ENCODE data around the gene OR2D3.

The OR2D3 gene

DNA sequence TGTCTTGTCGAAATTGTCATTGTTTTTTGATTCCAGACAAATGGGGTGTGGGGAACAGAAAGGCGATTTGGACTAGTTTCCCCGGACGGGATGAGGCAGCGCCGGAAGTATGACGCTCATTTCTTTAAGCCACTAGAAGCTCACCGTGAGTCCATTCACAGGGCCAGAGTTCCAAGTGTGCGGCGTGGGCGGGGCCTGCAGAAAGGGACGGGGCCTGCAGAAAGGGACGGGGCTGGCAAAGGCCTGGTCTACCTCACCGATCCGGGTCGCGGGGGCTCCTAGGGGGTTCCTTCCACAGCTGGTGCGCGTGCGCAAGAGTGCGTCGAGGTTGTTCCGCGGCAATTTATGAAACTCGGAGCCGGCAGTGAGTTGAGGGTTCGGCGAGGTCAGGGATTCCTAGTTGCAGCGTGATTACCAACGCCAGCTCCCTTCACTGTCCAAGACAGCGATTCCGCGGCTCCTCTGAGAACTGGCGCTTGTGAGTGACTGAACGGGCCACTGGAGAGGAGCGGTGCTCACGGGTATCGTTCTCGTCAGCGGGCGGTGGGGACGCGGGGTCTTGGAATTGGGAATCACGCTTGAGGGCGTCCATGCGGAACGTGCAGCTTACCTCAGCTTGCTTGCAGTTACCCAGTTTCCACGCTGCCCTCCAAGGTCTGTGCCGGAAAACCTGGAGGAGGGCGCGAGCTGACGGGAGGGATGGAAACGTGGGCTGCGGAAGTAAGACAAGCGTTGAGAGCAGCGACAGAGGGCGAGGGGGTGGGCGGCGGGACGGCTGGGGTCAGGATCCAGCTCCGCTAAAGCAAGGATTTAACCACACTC, 5.6 kb downstream of the OR2D3 start, which contains the start of gene ZNF215:
ZNF215 (plus strand) TSS at position 219 of the 822 bp plus-strand sequence. CDS start 5,847 bp downstream, outside the sequence.
- Histone ChIP-seq H3K4me2 (ENCODE audit: low read length, poor library complexity, severe bottlenecking) (peak within 1 kb of the TSS; percentile 52), H3K36me3 (ENCODE audit: control insufficient read depth in 1 of 2, insufficient read depth in 2 of 2, low read depth in 1 of 2, low read length in 2 of 2) (no peaks in the 10 kb centered on the region), H3K23ac (ENCODE audit: low read length in 2 of 2) (peak within 1 kb of the TSS in 1 of 2 experiments; percentile 75), H2BK120ac (ENCODE audit: low read depth, low read length) (no peak within 1 kb of the TSS), H2AFZ (ENCODE audit: low read depth, low read length) (peak within 1 kb of the TSS; percentile 58), H3K79me1 (replicated peaks; ENCODE audit: low read length, poor library complexity, severe bottlenecking) (peaks cover 4% of the 10 kb centered on the region), H3K18ac (ENCODE audit: low read depth in 1 of 2, low read length in 2 of 2) (peak within 1 kb of the TSS in 1 of 2 experiments; percentile 22), H2BK15ac (ENCODE audit: low read depth, poor library complexity, severe bottlenecking) (no peak within 1 kb of the TSS), H2BK12ac (ENCODE audit: low read length in 2 of 2) (no peak within 1 kb of the TSS), H3K27me3 (ENCODE audit: control insufficient read depth in 1 of 2, insufficient read depth in 1 of 2, low read length in 2 of 2) (no peaks in the 10 kb centered on the region), H4K8ac (ENCODE audit: low read length) (peak within 1 kb of the TSS; percentile 10), H3K14ac (ENCODE audit: low read length in 2 of 2) (peak within 1 kb of the TSS in 1 of 2 experiments; percentile 89), H3K27ac (ENCODE audit: low read length, poor library complexity, severe bottlenecking) (no peak within 1 kb of the TSS), H3K4me1 (ENCODE audit: control insufficient read depth, insufficient read depth, low read depth, low read length) (peaks cover 3% of the 10 kb centered on the region), H3K4me3 (ENCODE audit: insufficient read depth in 1 of 2, low read depth in 1 of 2, low read length in 2 of 2) (peak within 1 kb of the TSS; percentile 73 to 97), H3K4ac (ENCODE audit: low read depth in 1 of 2, low read length in 2 of 2) (no peak within 1 kb of the TSS), H2AK5ac (ENCODE audit: low read length, severe bottlenecking) (no peak within 1 kb of the TSS), H3K9ac (ENCODE audit: low read length) (peak within 1 kb of the TSS; percentile 95), H4K91ac (ENCODE audit: low read length) (no peak within 1 kb of the TSS), H3K9me3 (ENCODE audit: control insufficient read depth, low read length) (no peaks in the 10 kb centered on the region), H2BK5ac (ENCODE audit: low read depth, low read length, poor library complexity, severe bottlenecking) (no peak within 1 kb of the TSS)
- DNase-seq = peak; percentile 90
- under 1% methylated on average over 56 of the region's 61 CpGs for WGBS

DNA sequence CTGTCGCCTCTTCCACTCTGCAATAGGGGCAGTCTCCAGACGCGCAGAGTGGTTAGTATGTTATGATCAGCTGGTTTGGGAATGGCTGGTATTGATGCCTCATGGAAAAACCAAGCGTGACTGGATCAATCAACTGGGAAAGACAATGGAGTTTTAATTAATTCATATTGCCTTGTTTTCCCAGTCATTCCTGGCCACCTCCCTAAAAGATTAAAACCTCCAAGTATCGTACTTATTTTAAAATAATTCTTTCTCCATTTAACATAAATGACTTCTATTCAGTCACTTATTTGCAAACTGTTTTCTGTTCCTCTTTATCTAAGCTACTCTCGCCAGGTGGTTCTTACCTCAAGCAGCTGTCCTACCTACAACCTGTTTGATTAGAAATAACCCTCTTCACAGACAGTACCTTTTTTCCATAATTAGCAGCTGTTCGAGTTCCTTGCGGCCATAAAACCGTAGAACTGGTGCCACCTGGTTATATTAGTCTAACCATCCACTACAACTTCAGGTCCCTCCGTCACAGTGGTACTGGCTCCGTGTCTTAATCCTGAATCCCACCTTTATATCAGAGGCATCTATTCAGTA, 6.3 kb downstream of the OR2D3 start:
- Histone ChIP-seq H3K18ac (ENCODE audit: low read depth in 1 of 2, low read length in 2 of 2) (peak overlapping the region in 1 of 2 experiments; percentile 22), H2BK5ac (ENCODE audit: low read depth, low read length, poor library complexity, severe bottlenecking) (no peak overlapping the region), H3K9ac (ENCODE audit: low read length) (peak overlapping the region; percentile 95), H3K4me1 (ENCODE audit: control insufficient read depth, insufficient read depth, low read depth, low read length) (peaks cover 3% of the 10 kb centered on the region), H3K23ac (ENCODE audit: low read length in 2 of 2) (no peak overlapping the region), H2AK5ac (ENCODE audit: low read length, severe bottlenecking) (no peak overlapping the region), H2BK120ac (ENCODE audit: low read depth, low read length) (no peak overlapping the region), H3K4ac (ENCODE audit: low read depth in 1 of 2, low read length in 2 of 2) (no peak overlapping the region), H3K36me3 (ENCODE audit: control insufficient read depth in 1 of 2, insufficient read depth in 2 of 2, low read depth in 1 of 2, low read length in 2 of 2) (no peaks in the 10 kb centered on the region), H3K4me3 (ENCODE audit: insufficient read depth in 1 of 2, low read depth in 1 of 2, low read length in 2 of 2) (peak overlapping the region; percentile 73 to 97), H3K9me3 (ENCODE audit: control insufficient read depth, low read length) (no peaks in the 10 kb centered on the region), H2BK12ac (ENCODE audit: low read length in 2 of 2) (no peak overlapping the region), H3K27ac (ENCODE audit: low read length, poor library complexity, severe bottlenecking) (no peak overlapping the region), H3K14ac (ENCODE audit: low read length in 2 of 2) (no peak overlapping the region), H4K91ac (ENCODE audit: low read length) (no peak overlapping the region), H4K8ac (ENCODE audit: low read length) (no peak overlapping the region), H2AFZ (ENCODE audit: low read depth, low read length) (peak overlapping the region; percentile 58), H3K79me1 (replicated peaks; ENCODE audit: low read length, poor library complexity, severe bottlenecking) (peaks cover 4% of the 10 kb centered on the region), H2BK15ac (ENCODE audit: low read depth, poor library complexity, severe bottlenecking) (no peak overlapping the region), H3K4me2 (ENCODE audit: low read length, poor library complexity, severe bottlenecking) (peak overlapping the region; percentile 52), H3K27me3 (ENCODE audit: control insufficient read depth in 1 of 2, insufficient read depth in 1 of 2, low read length in 2 of 2) (no peaks in the 10 kb centered on the region)
- WGBS = 22% methylated on average over 11 of the region's 11 CpGs
- DNase-seq = no peak

DNA sequence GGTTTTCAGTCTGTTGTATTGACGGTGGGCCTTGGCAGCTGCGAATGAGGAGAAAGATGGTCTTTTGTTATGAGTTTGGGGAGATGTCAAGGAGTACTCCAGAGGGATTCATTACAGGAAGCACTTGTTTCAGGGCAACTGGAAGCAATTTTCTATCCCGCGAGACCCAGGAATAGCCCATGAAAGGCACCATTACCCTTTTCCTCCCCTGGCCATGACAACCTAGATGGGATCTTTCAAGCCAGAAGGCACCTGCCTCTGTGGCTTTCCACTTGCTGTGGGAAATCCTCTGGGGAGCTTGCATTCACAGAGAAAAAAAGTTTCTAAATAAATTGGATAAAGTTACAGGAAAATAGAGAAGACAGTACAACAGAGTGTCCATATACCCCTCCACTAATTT, 8.1 kb downstream of the OR2D3 start:
- Histone ChIP-seq H3K79me1 (replicated peaks; ENCODE audit: low read length, poor library complexity, severe bottlenecking) (peaks cover 4% of the 10 kb centered on the region), H3K9me3 (ENCODE audit: control insufficient read depth, low read length) (no peaks in the 10 kb centered on the region), H3K27ac (ENCODE audit: low read length, poor library complexity, severe bottlenecking) (no peak overlapping the region), H3K9ac (ENCODE audit: low read length) (no peak overlapping the region), H3K4ac (ENCODE audit: low read depth in 1 of 2, low read length in 2 of 2) (no peak overlapping the region), H4K8ac (ENCODE audit: low read length) (no peak overlapping the region), H3K4me2 (ENCODE audit: low read length, poor library complexity, severe bottlenecking) (no peak overlapping the region), H3K23ac (ENCODE audit: low read length in 2 of 2) (no peak overlapping the region), H2BK12ac (ENCODE audit: low read length in 2 of 2) (no peak overlapping the region), H2BK5ac (ENCODE audit: low read depth, low read length, poor library complexity, severe bottlenecking) (no peak overlapping the region), H2BK15ac (ENCODE audit: low read depth, poor library complexity, severe bottlenecking) (no peak overlapping the region), H2BK120ac (ENCODE audit: low read depth, low read length) (no peak overlapping the region), H3K27me3 (ENCODE audit: control insufficient read depth in 1 of 2, insufficient read depth in 1 of 2, low read length in 2 of 2) (no peaks in the 10 kb centered on the region), H2AK5ac (ENCODE audit: low read length, severe bottlenecking) (no peak overlapping the region), H3K36me3 (ENCODE audit: control insufficient read depth in 1 of 2, insufficient read depth in 2 of 2, low read depth in 1 of 2, low read length in 2 of 2) (no peaks in the 10 kb centered on the region), H4K91ac (ENCODE audit: low read length) (no peak overlapping the region), H2AFZ (ENCODE audit: low read depth, low read length) (no peak overlapping the region), H3K18ac (ENCODE audit: low read depth in 1 of 2, low read length in 2 of 2) (no peak overlapping the region), H3K4me1 (ENCODE audit: control insufficient read depth, insufficient read depth, low read depth, low read length) (peaks cover 3% of the 10 kb centered on the region), H3K4me3 (ENCODE audit: insufficient read depth in 1 of 2, low read depth in 1 of 2, low read length in 2 of 2) (no peak overlapping the region), H3K14ac (ENCODE audit: low read length in 2 of 2) (no peak overlapping the region)
- WGBS = 90% methylated on average over 2 of the region's 4 CpGs
- no peak for DNase-seq

DNA sequence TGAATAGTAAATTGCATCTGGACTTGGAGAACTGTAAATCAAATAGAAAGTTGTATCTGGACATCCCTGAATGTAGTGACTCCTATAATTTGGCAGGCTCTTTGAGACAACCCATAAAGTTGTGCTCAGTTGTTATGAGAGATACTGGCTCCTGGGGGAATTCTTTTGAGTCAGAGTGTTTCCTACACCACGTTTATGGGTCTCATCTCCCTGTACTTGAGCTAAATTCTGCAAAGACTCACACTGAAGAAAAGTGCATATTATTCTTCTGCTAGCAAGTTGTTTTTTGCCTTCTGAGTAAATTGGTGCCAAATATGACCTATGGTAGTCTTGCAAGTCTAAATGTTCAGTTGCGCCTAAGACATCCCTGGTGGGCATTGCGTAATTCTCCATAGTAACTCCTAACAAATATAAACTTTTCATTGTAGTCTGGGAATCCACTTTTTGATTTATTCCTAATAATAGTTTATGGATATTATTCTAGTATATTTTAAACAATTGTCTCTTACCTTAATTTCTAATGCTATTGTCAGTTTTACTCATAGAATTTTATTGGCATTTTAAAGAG, 10.4 kb downstream of the OR2D3 start:
- no peak overlapping the region for H4K91ac ChIP-seq (ENCODE audit: low read length)
- H2BK5ac ChIP-seq (ENCODE audit: low read depth, low read length, poor library complexity, severe bottlenecking) = no peak overlapping the region
- H2AFZ ChIP-seq (ENCODE audit: low read depth, low read length) = no peak overlapping the region
- H2BK120ac ChIP-seq (ENCODE audit: low read depth, low read length) = no peak overlapping the region
- peaks cover 4% of the 10 kb centered on the region for H3K79me1 ChIP-seq (replicated peaks; ENCODE audit: low read length, poor library complexity, severe bottlenecking)
- H4K8ac ChIP-seq (ENCODE audit: low read length) = no peak overlapping the region
- H3K4ac ChIP-seq (ENCODE audit: low read depth in 1 of 2, low read length in 2 of 2) = no peak overlapping the region
- H3K9me3 ChIP-seq (ENCODE audit: control insufficient read depth, low read length) = no peaks in the 10 kb centered on the region
- H3K14ac ChIP-seq (ENCODE audit: low read length in 2 of 2) = no peak overlapping the region
- no peak overlapping the region for H3K27ac ChIP-seq (ENCODE audit: low read length, poor library complexity, severe bottlenecking)
- H2AK5ac ChIP-seq (ENCODE audit: low read length, severe bottlenecking) = no peak overlapping the region
- H2BK12ac ChIP-seq (ENCODE audit: low read length in 2 of 2) = no peak overlapping the region
- H3K27me3 ChIP-seq (ENCODE audit: control insufficient read depth in 1 of 2, insufficient read depth in 1 of 2, low read length in 2 of 2) = no peaks in the 10 kb centered on the region
- peak overlapping the region; percentile 52 for H3K9ac ChIP-seq (ENCODE audit: low read length)
- H3K4me3 ChIP-seq (ENCODE audit: insufficient read depth in 1 of 2, low read depth in 1 of 2, low read length in 2 of 2) = no peak overlapping the region
- H3K18ac ChIP-seq (ENCODE audit: low read depth in 1 of 2, low read length in 2 of 2) = no peak overlapping the region
- 83% methylated on average over 1 of the region's 3 CpGs for WGBS
- H3K36me3 ChIP-seq (ENCODE audit: control insufficient read depth in 1 of 2, insufficient read depth in 2 of 2, low read depth in 1 of 2, low read length in 2 of 2) = no peaks in the 10 kb centered on the region
- no peak overlapping the region for H3K23ac ChIP-seq (ENCODE audit: low read length in 2 of 2)
- no peak overlapping the region for H3K4me2 ChIP-seq (ENCODE audit: low read length, poor library complexity, severe bottlenecking)
- peak; percentile 4 for DNase-seq
- H3K4me1 ChIP-seq (ENCODE audit: control insufficient read depth, insufficient read depth, low read depth, low read length) = peaks cover 3% of the 10 kb centered on the region
- H2BK15ac ChIP-seq (ENCODE audit: low read depth, poor library complexity, severe bottlenecking) = no peak overlapping the region

Data from mesenchymal stem cell (in vitro differentiated cells and primary cell).